HCT116 (cell line): ENCODE measurements around the gene ABCA1. TPM values are rescaled to one million over a fixed set of nuclear protein-coding genes. Genes with fewer than 3 reads are reported as not detected.

ENCODE experiments used
- ATAC-seq: fragments of 200-7000 bp; cut with Tn5 transposase; 2 replicates; pipeline ENCODE4 v1.9.1; 2020; ENCODE audit warnings: mild to moderate bottlenecking, moderate library complexity
- BruUV-seq: library from RNA; stranded (reverse); fragments of 400-500 nt; replicated peaks from 2 replicates; lab custom pipeline; 2021; lab: Mats Ljungman, UMichigan
- CTCF ChIA-PET: fragments of 300-600 bp; sonication (Branson Sonifier 250); formaldehyde crosslinking; loops from one replicate; lab custom pipeline; 2021; ENCODE audit warnings: antibody characterized with exemption; lab: Charles Lee
- POLR2A ChIA-PET: fragments of 300-600, 350-600 bp; sonication (Branson Sonifier 250); formaldehyde crosslinking; loops from one replicate; lab custom pipeline; 2021; ENCODE audit warnings: antibody characterized with exemption; lab: Charles Lee
- RAD21 ChIA-PET, 2 experiments: fragments of 300-600 bp; sonication (Branson Sonifier 250); formaldehyde crosslinking; loops; one replicate each; lab custom pipeline; 2023; ENCODE audit warnings: low total read pairs in 2 of 2; ENCODE audit not compliant: uncharacterized antibody in 2 of 2, unreplicated experiment in 2 of 2, low non-redundant PET in 1 of 2; lab: Charles Lee
- DNase-seq: peaks from one replicate; pipeline ENCODE4 v3.0.0-alpha.2; 2010; ENCODE audit warnings: low read depth, low spot score
- H2AFZ ChIP-seq: fragments of 200-600 bp; shearing (Covaris generic), sonication (generic); 2 replicates; pipeline ENCODE4 v1.6.1; 2017; ENCODE audit warnings: low read depth, mixed run types, mixed read lengths, antibody characterized with exemption, low read length; ENCODE audit not compliant: poor library complexity, severe bottlenecking
- H3K27ac ChIP-seq: 2 replicates; pipeline ENCODE4 v1.5.1; 2012; ENCODE audit warnings: low read depth, low read length
- H3K27me3 ChIP-seq: fragments of 200-600 bp; sonication (generic); 2 replicates; pipeline ENCODE4 v1.6.1; 2016; ENCODE audit warnings: mixed run types, low read length, mixed read lengths; ENCODE audit not compliant: insufficient read depth
- H3K36me3 ChIP-seq, 2 experiments: fragments of 200-500 bp in 1 of 2; fragments of 200-600 bp in 1 of 2; sonication (Bioruptor generic) in 1 of 2; sonication (generic) in 1 of 2; 2 replicates each; pipeline versions ENCODE4 v1.5.1 to v1.6.1; 2014 to 2016; ENCODE audit warnings: low read length in 2 of 2, inconsistent platforms in 1 of 2, mixed read lengths in 1 of 2, mixed run types in 1 of 2; ENCODE audit not compliant: insufficient read depth in 2 of 2, control insufficient read depth in 1 of 2
- H3K4me1 ChIP-seq, 2 experiments: fragments of 200-600 bp in 1 of 2; sonication (generic) in 1 of 2; 2 replicates each; pipeline versions ENCODE4 v1.5.1 to v1.6.1; 2012 to 2017; ENCODE audit warnings: low read length in 2 of 2, inconsistent platforms in 1 of 2, mild to moderate bottlenecking in 1 of 2, mixed read lengths in 1 of 2, mixed run types in 1 of 2, moderate library complexity in 1 of 2; ENCODE audit not compliant: insufficient read depth in 2 of 2, control insufficient read depth in 1 of 2
- H3K4me2 ChIP-seq: fragments of 200-600 bp; sonication (generic); 2 replicates; pipeline ENCODE4 v1.6.1; 2017; ENCODE audit warnings: mixed run types, low read length, mixed read lengths
- H3K4me3 ChIP-seq, 2 experiments: fragments of 200-600 bp in 1 of 2; sonication (generic) in 1 of 2; replicated peaks in 1 of 2; 2 replicates each; pipeline ENCODE4 v1.5.1; 2011 to 2016; ENCODE audit warnings: low read length in 2 of 2, control low read depth in 1 of 2, low read depth in 1 of 2, mild to moderate bottlenecking in 1 of 2, mixed read lengths in 1 of 2, mixed run types in 1 of 2
- H3K79me2 ChIP-seq: fragments of 200-600 bp; sonication (generic); 2 replicates; pipeline ENCODE4 v1.6.1; 2017; ENCODE audit warnings: mild to moderate bottlenecking, mixed run types, low read length, moderate library complexity, mixed read lengths; ENCODE audit not compliant: insufficient read depth
- H3K9ac ChIP-seq: fragments of 200-600 bp; sonication (generic); 2 replicates; pipeline ENCODE4 v1.6.1; 2016; ENCODE audit warnings: low read length, mixed read lengths
- H3K9me2 ChIP-seq: fragments of 200-600 bp; sonication (generic), shearing (Covaris generic); 2 replicates; pipeline ENCODE4 v1.6.1; 2017; ENCODE audit warnings: mixed run types, mild to moderate bottlenecking, moderate library complexity; ENCODE audit not compliant: insufficient read depth
- H3K9me3 ChIP-seq, 2 experiments: fragments of 200-500 bp in 1 of 2; fragments of 200-600 bp in 1 of 2; sonication (Bioruptor generic) in 1 of 2; sonication (generic) in 1 of 2; 2 replicates each; pipeline ENCODE4 v1.6.1; 2014 to 2017; ENCODE audit warnings: low read length in 2 of 2, mixed read lengths in 2 of 2, inconsistent platforms in 1 of 2, low read depth in 1 of 2, mild to moderate bottlenecking in 1 of 2, mixed run types in 1 of 2, moderate library complexity in 1 of 2; ENCODE audit not compliant: control insufficient read depth in 1 of 2, insufficient read depth in 1 of 2
- H4K20me1 ChIP-seq: fragments of 200-600 bp; sonication (generic), shearing (Covaris generic); 2 replicates; pipeline ENCODE4 v1.6.1; 2017; ENCODE audit warnings: mixed run types, mild to moderate bottlenecking, moderate library complexity; ENCODE audit not compliant: insufficient read depth
- ATF3 ChIP-seq: IDR thresholded peaks from 2 replicates; pipeline ENCODE4 v1.6.1; 2012
- ELF1 ChIP-seq: IDR thresholded peaks from 2 replicates; pipeline ENCODE4 v1.6.1; 2012; ENCODE audit warnings: low read depth, borderline replicate concordance
- FOSL1 ChIP-seq: IDR thresholded peaks from 2 replicates; pipeline ENCODE4 v1.6.1; 2012; ENCODE audit warnings: low read depth
- MAX ChIP-seq: IDR thresholded peaks from 2 replicates; pipeline ENCODE4 v1.6.1; 2012
- POLR2A ChIP-seq: IDR thresholded peaks from 2 replicates; pipeline ENCODE4 v1.7.0; 2011; ENCODE audit warnings: borderline replicate concordance; ENCODE audit not compliant: insufficient read depth, insufficient read length; ENCODE audit errors: extremely low read depth
- POLR2AphosphoS5 ChIP-seq: IDR thresholded peaks from 2 replicates; pipeline ENCODE4 v1.6.1; 2011; ENCODE audit warnings: mild to moderate bottlenecking, low read depth, low read length, moderate library complexity
- SIN3A ChIP-seq: IDR thresholded peaks from 2 replicates; pipeline ENCODE4 v1.6.1; 2012; ENCODE audit warnings: low read depth
- SP1 ChIP-seq: IDR thresholded peaks from 2 replicates; pipeline ENCODE4 v1.6.1; 2012; ENCODE audit warnings: low read depth
- SRF ChIP-seq: IDR thresholded peaks from 2 replicates; pipeline ENCODE4 v1.6.1; 2012; ENCODE audit warnings: low read depth
- TCF7L2 ChIP-seq: IDR thresholded peaks from 2 replicates; pipeline ENCODE4 v1.7.0; 2011; ENCODE audit warnings: borderline replicate concordance, inconsistent platforms; ENCODE audit not compliant: insufficient read depth, insufficient read length; ENCODE audit errors: extremely low read depth
- YY1 ChIP-seq: IDR thresholded peaks from 2 replicates; pipeline ENCODE4 v1.6.1; 2011; ENCODE audit warnings: low read length, low read depth, moderate library complexity, mild to moderate bottlenecking; ENCODE audit not compliant: insufficient replicate concordance; ENCODE audit errors: extremely low read depth
- ZFX ChIP-seq: fragments of 450-650 bp; IDR thresholded peaks from 2 replicates; pipeline ENCODE4 v1.6.1; 2017
- intact Hi-C: fragments of 100-400 bp; cut with micrococcal nuclease; formaldehyde crosslinking; loops from 2 replicates; pipeline ENCODE4 v1.10.0; 2022
- total RNA-seq: library from RNA; stranded (reverse); gene quantifications from one replicate; pipeline ENCODE4 v1.2.1, GENCODE V29; 2021; ENCODE audit not compliant: unreplicated experiment

The ABCA1 gene
- total RNA-seq, 1 experiment from 2014 or later = 0.89 TPM

GRCh38 chr9:104747565-104748358, 180.2 kb downstream of the ABCA1 start, which contains the start of gene NIPSNAP3A:
NIPSNAP3A (plus strand) TSS chr9:104747683; CDS start chr9:104747793, 110 bp downstream.
- Histone ChIP-seq H3K27ac (peak within 1 kb of the TSS; percentile 51), H3K79me2 (no peaks in the 10 kb centered on the region), H3K36me3 (no peaks in the 10 kb centered on the region), H3K9me3 (no peaks in the 10 kb centered on the region), H4K20me1 (no peaks in the 10 kb centered on the region)
- RAD21 ChIA-PET = no interaction called here
- BruUV-seq = TSS peak; percentile 61
- CTCF ChIA-PET = no interaction called here
- TF ChIP-seq YY1 (peak; percentile 68), POLR2AphosphoS5 (peak; percentile 81), ATF3 (no peak), SP1 (0 out of 2 replicates have a peak, but pooled peaks have one; percentile 9), POLR2A (no peak), ZFX (peak; percentile 41; the same call in 1 of the 2 replicates), TCF7L2 (no peak), MAX (peak; percentile 40; the same call in 1 of the 2 replicates), SIN3A (peak; percentile 45), FOSL1 (no peak), SRF (no peak), ELF1 (peak; percentile 56; the same call in 1 of the 2 replicates)
- TF ChIP-seq, all 23 proteins: peak for 7
- Histone ChIP-seq H3K4me2 (peak within 1 kb of the TSS; percentile 88), H2AFZ (peak within 1 kb of the TSS; percentile 73), H3K9ac (peak within 1 kb of the TSS; percentile 69), H3K4me1 (peaks cover 3 to 10% of the 10 kb centered on the region in 2 experiments; a peak in 3 of 4 replicates), H3K4me3 (peak within 1 kb of the TSS; percentile 71 to 78), H3K27me3 (no peaks in the 10 kb centered on the region), H3K9me2 (no peaks in the 10 kb centered on the region)
- intact Hi-C loops = no loop called here
- peak; percentile 41 for DNase-seq
- ATAC-seq = peak; percentile 90
- POLR2A ChIA-PET = interaction anchor here (1.0 kb wide), 1 partner anchor 33 kb away, joined by 3 read pairs; no protein-coding TSS in a partner anchor
